ENCODE data around the gene STAT4.

Gene STAT4

GRCh38 chr2:191190861-191191552 is 40.2 kb upstream of the STAT4 start:
- TF ChIP-seq ZC3H10 (CRISPR knock-in tag; IDR thresholded peaks at IDR 0.05) (no peak), ZNF8 (CRISPR knock-in tag; IDR thresholded peaks at IDR 0.05) (no peak), BACH2 (CRISPR knock-in tag; IDR thresholded peaks at IDR 0.05; ENCODE audit: borderline replicate concordance) (no peak), CREB5 (CRISPR knock-in tag; IDR thresholded peaks at IDR 0.05; ENCODE audit: low read depth) (no peak), SNAI2 (CRISPR knock-in tag; IDR thresholded peaks at IDR 0.05) (no peak), GLIS3 (CRISPR knock-in tag; IDR thresholded peaks at IDR 0.05) (no peak), ESRRG (CRISPR knock-in tag; IDR thresholded peaks at IDR 0.05) (no peak), ZFP3 (CRISPR knock-in tag; IDR thresholded peaks at IDR 0.05) (no peak), OSR1 (CRISPR knock-in tag; IDR thresholded peaks at IDR 0.05) (no peak), TSHZ2 (CRISPR knock-in tag; IDR thresholded peaks at IDR 0.05) (no peak), ZNF70 (CRISPR knock-in tag; IDR thresholded peaks at IDR 0.05) (no peak), TOX (CRISPR knock-in tag; IDR thresholded peaks at IDR 0.05; ENCODE audit: borderline replicate concordance) (no peak), CSDC2 (CRISPR knock-in tag; IDR thresholded peaks at IDR 0.05) (no peak), ZFP30 (CRISPR knock-in tag; IDR thresholded peaks at IDR 0.05) (no peak), ZNF565 (CRISPR knock-in tag; conservative IDR thresholded peaks at IDR 0.05; ENCODE audit: low read depth) (no peak), PPARA (CRISPR knock-in tag; IDR thresholded peaks at IDR 0.05; ENCODE audit: borderline replicate concordance) (no peak), CSRNP3 (CRISPR knock-in tag; IDR thresholded peaks at IDR 0.05) (no peak), ARNTL (CRISPR knock-in tag; IDR thresholded peaks at IDR 0.05; ENCODE audit: borderline replicate concordance, low read depth) (no peak)
- no peak for ATAC-seq

- ATAC-seq = no peak
- no peak for TF ChIP-seq ZNF8 (CRISPR knock-in tag; IDR thresholded peaks at IDR 0.05)
- no peak for TF ChIP-seq ARNTL (CRISPR knock-in tag; IDR thresholded peaks at IDR 0.05; ENCODE audit: borderline replicate concordance, low read depth)
- no peak for TF ChIP-seq ZFP30 (CRISPR knock-in tag; IDR thresholded peaks at IDR 0.05)
- no peak for TF ChIP-seq ZFP3 (CRISPR knock-in tag; IDR thresholded peaks at IDR 0.05)
- TF ChIP-seq PPARA (CRISPR knock-in tag; IDR thresholded peaks at IDR 0.05; ENCODE audit: borderline replicate concordance) = no peak
- no peak for TF ChIP-seq GLIS3 (CRISPR knock-in tag; IDR thresholded peaks at IDR 0.05)
- TF ChIP-seq ZC3H10 (CRISPR knock-in tag; IDR thresholded peaks at IDR 0.05) = no peak
These were observed 39.6 kb upstream of the STAT4 start for GRCh38 chr2:191190435-191190834.

GRCh38 chr2:191189112-191189635 is 38.4 kb upstream of the STAT4 start:
- ATAC-seq = no peak
- TF ChIP-seq PPARA (CRISPR knock-in tag; IDR thresholded peaks at IDR 0.05; ENCODE audit: borderline replicate concordance) (no peak), ISL1 (CRISPR knock-in tag; IDR thresholded peaks at IDR 0.05) (no peak)

- no peak for ATAC-seq
- TF ChIP-seq ZFP3 (CRISPR knock-in tag; IDR thresholded peaks at IDR 0.05) (no peak), ZNF70 (CRISPR knock-in tag; IDR thresholded peaks at IDR 0.05) (no peak), PATZ1 (CRISPR knock-in tag; IDR thresholded peaks at IDR 0.05; ENCODE audit: borderline replicate concordance) (no peak), ESRRG (CRISPR knock-in tag; IDR thresholded peaks at IDR 0.05) (no peak), RARB (CRISPR knock-in tag; IDR thresholded peaks at IDR 0.05) (no peak), TSHZ2 (CRISPR knock-in tag; IDR thresholded peaks at IDR 0.05) (no peak), SNAI2 (CRISPR knock-in tag; IDR thresholded peaks at IDR 0.05) (no peak), CSDC2 (CRISPR knock-in tag; IDR thresholded peaks at IDR 0.05) (no peak), ZNF565 (CRISPR knock-in tag; conservative IDR thresholded peaks at IDR 0.05; ENCODE audit: low read depth) (no peak), CSRNP3 (CRISPR knock-in tag; IDR thresholded peaks at IDR 0.05) (no peak), GLIS3 (CRISPR knock-in tag; IDR thresholded peaks at IDR 0.05) (no peak), ISL1 (CRISPR knock-in tag; IDR thresholded peaks at IDR 0.05) (no peak)
These were observed 37.8 kb upstream of the STAT4 start for GRCh38 chr2:191188550-191189093.

Measured in SK-N-SH treated with all-trans-retinoic acid at 6 μM for 48 hours (cell line).